ENCODE results near the gene SFXN4. TPM values are rescaled to one million over a fixed set of nuclear protein-coding genes. Genes with fewer than 3 reads are reported as not detected.
A peak's percentile ranks its signal among the peaks of the same experiment; 100 is the strongest.

SFXN4 gene
- total RNA-seq, 1 experiment from 2014 or later = 24.0 TPM

- Mint-ChIP-seq H3K4me1 (peaks cover 9% of the 10 kb centered on the region), H3K4me3 (no peak overlapping the region), H3K36me3 (no peaks in the 10 kb centered on the region), H3K27me3 (ENCODE audit: low read depth) (no peaks in the 10 kb centered on the region; the same call in 1 of the 2 replicates), H3K9me3 (no peaks in the 10 kb centered on the region), H3K27ac (no peak overlapping the region)
- no peak for ATAC-seq
- TF ChIP-seq PREB (CRISPR knock-in tag; IDR thresholded peaks at IDR 0.05; ENCODE audit: borderline replicate concordance) = no peak
- no peak for TF ChIP-seq ZNF121 (CRISPR knock-in tag; IDR thresholded peaks at IDR 0.05)
- TF ChIP-seq RORB (CRISPR knock-in tag; IDR thresholded peaks at IDR 0.05) = no peak
- no peak for TF ChIP-seq GRHL2 (CRISPR knock-in tag; IDR thresholded peaks at IDR 0.05; ENCODE audit: insufficient replicate concordance, severe bottlenecking)
- TF ChIP-seq SP1 (CRISPR knock-in tag; conservative IDR thresholded peaks at IDR 0.05) = no peak
- no peak for TF ChIP-seq AFF4 (CRISPR knock-in tag; IDR thresholded peaks at IDR 0.05; ENCODE audit: borderline replicate concordance)
- TF ChIP-seq NR2C2 (CRISPR knock-in tag; IDR thresholded peaks at IDR 0.05) = no peak
- TF ChIP-seq FOXP1 (CRISPR knock-in tag; IDR thresholded peaks at IDR 0.05; ENCODE audit: borderline replicate concordance) = no peak
- no peak for TF ChIP-seq CBFB (CRISPR knock-in tag; IDR thresholded peaks at IDR 0.05; ENCODE audit: low read depth)
- CTCF ChIA-PET = interaction anchor here (0.6 to 4.4 kb wide), 43 partner anchors 9 to 399 kb away, joined by 3 to 95 read pairs (median 7); partner anchors contain the start of genes DENND10, GRK5, SFXN4 and TIAL1
- no peak for DNase-seq (ENCODE audit: low spot score)
- POLR2A ChIA-PET = interaction anchor here (0.5 kb wide), 1 partner anchor 243 kb away, joined by 4 read pairs; no protein-coding TSS in a partner anchor
Measured at GRCh38 chr10:119197921-119198320, 32.4 kb upstream of the SFXN4 start.

- no peaks in the 10 kb centered on the region for H3K4me1 Mint-ChIP-seq
- no peak overlapping the region for H3K27ac Mint-ChIP-seq
- no peak overlapping the region for H3K4me3 Mint-ChIP-seq
- H3K9me3 Mint-ChIP-seq = no peaks in the 10 kb centered on the region
- CTCF ChIA-PET = interaction anchor here (1.0 kb wide), 1 partner anchor 11 kb away, joined by 3 read pairs; no protein-coding TSS in a partner anchor
- POLR2A ChIA-PET = no interaction called here
- H3K36me3 Mint-ChIP-seq = no peaks in the 10 kb centered on the region
- no peaks in the 10 kb centered on the region; the same call in 1 of the 2 replicates for H3K27me3 Mint-ChIP-seq (ENCODE audit: low read depth)
- DNase-seq (ENCODE audit: low spot score) = no peak
- no peak for TF ChIP-seq AFF4 (CRISPR knock-in tag; IDR thresholded peaks at IDR 0.05; ENCODE audit: borderline replicate concordance)
- TF ChIP-seq ZNF512 (CRISPR knock-in tag; IDR thresholded peaks at IDR 0.05; ENCODE audit: borderline replicate concordance) = no peak
- no peak for TF ChIP-seq USF2 (CRISPR knock-in tag; IDR thresholded peaks at IDR 0.05)
- no peak for TF ChIP-seq EMX1 (CRISPR knock-in tag; IDR thresholded peaks at IDR 0.05)
- no peak for TF ChIP-seq E2F5 (CRISPR knock-in tag; IDR thresholded peaks at IDR 0.05)
- no peak for TF ChIP-seq ZNF263 (CRISPR knock-in tag; IDR thresholded peaks at IDR 0.05; ENCODE audit: low read depth)
- no peak for TF ChIP-seq ATF1 (CRISPR knock-in tag; IDR thresholded peaks at IDR 0.05)
- peak; percentile 32; the same call in 1 of the 2 replicates for ATAC-seq
Measured at GRCh38 chr10:119191881-119192280, 26.4 kb upstream of the SFXN4 start.
